Measurements from ENCODE around the gene CHAF1A. TPM values are rescaled to one million over a fixed set of nuclear protein-coding genes. Genes with fewer than 3 reads are reported as not detected.

The CHAF1A gene
- polyA plus RNA-seq, 1 donor from 2014 or later = 9.4 TPM

GRCh38 chr19:4492337-4493103 is 90.1 kb downstream of the CHAF1A start:
- no peaks in the 10 kb centered on the region for H3K9me3 ChIP-seq (ENCODE audit: low read length)
- no peaks in the 10 kb centered on the region for H3K9me2 ChIP-seq (ENCODE audit: insufficient read depth, low read length)
- no peak overlapping the region for H3K4me3 ChIP-seq (ENCODE audit: low read length)
- H3K9ac ChIP-seq (ENCODE audit: low read length) = no peak overlapping the region
- H4K20me1 ChIP-seq (ENCODE audit: insufficient read depth) = no peaks in the 10 kb centered on the region
- no peaks in the 10 kb centered on the region for H3F3A ChIP-seq (ENCODE audit: insufficient read depth, low read length, poor library complexity, severe bottlenecking)
- no peaks in the 10 kb centered on the region for H3K27me3 ChIP-seq (ENCODE audit: insufficient read depth, low read depth, low read length)
- H2AFZ ChIP-seq (ENCODE audit: low read depth, low read length) = no peak overlapping the region
- no peaks in the 10 kb centered on the region for H3K36me3 ChIP-seq (ENCODE audit: insufficient read depth, low read length)
- no peaks in the 10 kb centered on the region for H3K79me2 ChIP-seq (replicated peaks; ENCODE audit: insufficient read depth, low read length)
- no peak for TF ChIP-seq POLR2AphosphoS5 (IDR thresholded peaks at IDR 0.05)
- TF ChIP-seq EZH2 (IDR thresholded peaks at IDR 0.05; ENCODE audit: borderline replicate concordance, insufficient read depth, low read length, poor library complexity, severe bottlenecking) = no peak
- no peak for TF ChIP-seq CTCF (IDR thresholded peaks at IDR 0.05; ENCODE audit: poor library complexity, severe bottlenecking)
- TF ChIP-seq RAD21 (conservative IDR thresholded peaks at IDR 0.05) = no peak
- TF ChIP-seq SMC3 (conservative IDR thresholded peaks at IDR 0.05; ENCODE audit: poor library complexity) = no peak
- TF ChIP-seq EP300 (conservative IDR thresholded peaks at IDR 0.05; ENCODE audit: poor library complexity, severe bottlenecking) = no peak
- no peak overlapping the region for H3K4me2 ChIP-seq (ENCODE audit: low read length)
- no peak overlapping the region for H3K27ac ChIP-seq (ENCODE audit: low read length)

Small RNA genes lying within 50 kb of the gene (small RNA-seq; reads per million reads assigned to genes)
- 0 reads per million in 3 experiments for gene MIR4746

Other genes with a start within 250 kb of the CHAF1A start
- not detected in 2 replicates for gene CREB3L3, start 249.0 kb upstream of the CHAF1A start, polyA plus RNA-seq
- 42.7 and 42.8 TPM in 2 replicates for gene SIRT6, start 220.1 kb upstream of the CHAF1A start, polyA plus RNA-seq
- 2.8 and 3.3 TPM in 2 replicates for gene ANKRD24, start 220.0 kb upstream of the CHAF1A start, polyA plus RNA-seq
- gene EBI3, start 173.1 kb upstream of the CHAF1A start, polyA plus RNA-seq = not detected in 2 replicates
- 32.6 and 35.4 TPM in 2 replicates for gene YJU2, start 155.6 kb upstream of the CHAF1A start, polyA plus RNA-seq
- gene SHD, start 123.4 kb upstream of the CHAF1A start, polyA plus RNA-seq = 188 and 191 TPM in 2 replicates
- not detected in 2 replicates for gene TMIGD2, start 100.3 kb upstream of the CHAF1A start, polyA plus RNA-seq
- gene FSD1, start 98.0 kb upstream of the CHAF1A start, polyA plus RNA-seq = 114 and 158 TPM in 2 replicates
- 0.16 and 0.62 TPM in 2 replicates for gene STAP2, start 63.8 kb upstream of the CHAF1A start, polyA plus RNA-seq
- 34.8 and 37.0 TPM in 2 replicates for gene MPND, start 59.1 kb upstream of the CHAF1A start, polyA plus RNA-seq
- 25.2 and 28.6 TPM in 2 replicates for gene SH3GL1, start 2.1 kb upstream of the CHAF1A start, polyA plus RNA-seq
- 102 and 122 TPM in 2 replicates for gene UBXN6, start 55.2 kb downstream of the CHAF1A start, polyA plus RNA-seq
- 79.7 and 89.1 TPM in 2 replicates for gene HDGFL2, start 69.7 kb downstream of the CHAF1A start, polyA plus RNA-seq
- not detected in 2 replicates for gene PLIN4, start 115.8 kb downstream of the CHAF1A start, polyA plus RNA-seq
- gene PLIN5, start 132.6 kb downstream of the CHAF1A start, polyA plus RNA-seq = 1.0 and 1.3 TPM in 2 replicates
- gene LRG1, start 137.4 kb downstream of the CHAF1A start, polyA plus RNA-seq = not detected in 2 replicates
- 21.6 and 27.1 TPM in 2 replicates for gene SEMA6B, start 157.0 kb downstream of the CHAF1A start, polyA plus RNA-seq
- gene TNFAIP8L1, start 236.9 kb downstream of the CHAF1A start, polyA plus RNA-seq = 0.99 and 1.6 TPM in 2 replicates